HG02973 (cell line): Measurements from ENCODE around the gene ARHGEF40.

ENCODE experiments used
- ATAC-seq: cut with Tn5 transposase; IDR thresholded peaks from one replicate; pipeline ENCODE4 v1.9.1; 2021; ENCODE audit warnings: moderate library complexity; ENCODE audit not compliant: unreplicated experiment

Gene ARHGEF40

DNA sequence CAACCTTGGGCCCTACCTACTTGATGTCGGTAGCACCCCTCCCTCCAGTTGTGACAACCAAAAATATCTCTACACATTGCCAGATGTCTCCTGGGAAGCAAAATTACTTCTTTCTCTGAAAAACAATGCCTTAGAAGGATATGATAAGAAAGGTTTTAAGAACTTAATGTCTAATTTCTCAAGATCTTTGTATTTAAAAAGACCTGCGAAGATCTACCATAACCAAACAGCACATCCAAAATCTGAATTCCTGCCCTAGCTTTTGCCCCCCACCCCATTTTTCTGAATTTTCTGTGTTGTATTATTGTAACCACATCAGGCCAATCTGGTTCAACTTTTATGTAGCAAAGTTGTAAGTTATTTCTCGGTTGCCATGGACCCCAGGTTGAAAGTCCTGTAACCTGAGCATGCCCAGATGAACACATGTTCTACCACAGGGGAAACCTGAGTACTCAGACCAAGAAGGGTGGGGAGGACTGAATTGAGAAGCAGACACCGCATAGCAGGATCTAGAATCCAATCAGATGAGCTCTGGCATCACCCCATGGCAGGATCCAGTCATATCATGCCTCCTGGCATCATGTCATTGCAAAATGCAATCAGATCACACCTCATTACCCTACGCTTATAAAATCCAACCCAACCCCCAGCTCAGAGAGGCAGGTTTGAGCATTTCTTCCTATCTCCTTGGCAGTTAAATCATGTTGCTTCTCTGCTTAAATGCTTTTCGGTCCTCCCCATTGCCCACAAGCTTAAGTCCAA, 39.5 kb downstream of the ARHGEF40 start:
- ATAC-seq = peak; percentile 46

DNA sequence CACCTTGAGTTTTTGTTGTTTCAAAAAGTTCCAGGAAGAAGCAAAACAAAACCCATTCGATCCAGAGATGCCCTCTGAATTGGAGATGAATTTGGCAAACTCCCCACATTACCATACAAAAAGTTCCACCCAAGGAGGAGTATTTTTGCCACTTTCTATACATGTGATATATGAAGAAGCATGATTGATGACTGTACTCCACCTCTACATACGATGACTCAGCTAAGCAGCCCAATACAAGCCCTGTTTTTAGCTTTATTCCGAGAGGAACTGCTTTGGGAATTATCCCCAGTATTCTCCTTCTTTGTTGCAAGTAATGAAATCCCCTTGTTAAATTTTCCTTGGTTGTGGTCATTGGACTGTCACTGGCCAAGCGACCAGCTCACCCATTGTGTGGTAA, 42.2 kb downstream of the ARHGEF40 start:
- no peak for ATAC-seq

- ATAC-seq = no peak
These were observed 43.3 kb downstream of the ARHGEF40 start for GRCh38 chr14:21113369-21113768.

GRCh38 chr14:21118933-21119332, 48.8 kb downstream of the ARHGEF40 start:
- ATAC-seq = no peak

- ATAC-seq = no peak
These were observed 50.6 kb downstream of the ARHGEF40 start for GRCh38 chr14:21120686-21121085.

- ATAC-seq = no peak
These were observed 51.0 kb downstream of the ARHGEF40 start for GRCh38 chr14:21121122-21121521.

DNA sequence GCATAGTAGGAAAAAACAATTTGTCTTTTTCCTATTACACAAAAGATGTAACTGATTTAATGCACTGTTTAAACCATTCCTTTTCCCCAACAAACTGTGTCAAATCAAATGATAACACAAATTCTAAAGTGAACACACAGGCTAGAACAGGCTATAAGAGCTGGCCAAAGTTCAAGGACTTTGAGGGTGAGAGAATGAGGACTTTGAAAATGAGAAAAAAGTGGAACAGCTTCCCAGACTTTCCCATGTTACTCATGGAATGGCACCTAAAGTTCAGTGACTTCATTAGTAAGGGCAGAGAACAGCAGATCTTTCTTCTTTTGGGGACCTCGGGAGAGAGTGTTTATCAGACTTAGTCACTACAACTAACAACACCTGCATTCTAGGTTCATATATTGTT, 53.3 kb downstream of the ARHGEF40 start:
- no peak for ATAC-seq

DNA sequence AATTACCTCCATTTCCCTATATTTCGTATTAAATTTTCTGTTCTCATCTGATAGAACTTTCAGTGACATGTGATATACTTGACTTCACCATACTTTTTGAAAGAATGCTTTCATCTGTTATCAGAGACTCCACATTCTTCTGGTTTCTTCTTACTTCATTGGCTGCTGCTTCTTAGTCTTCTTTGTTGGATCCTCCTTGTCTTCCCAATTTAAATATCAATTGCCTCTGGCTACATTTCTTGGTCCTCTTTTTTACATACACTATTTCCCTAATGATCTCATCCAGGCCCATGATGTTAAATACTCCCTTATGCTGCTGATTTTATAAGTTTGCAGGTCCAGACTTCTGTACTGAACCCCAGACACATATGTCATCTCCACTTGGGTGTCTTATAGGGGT, 63.8 kb downstream of the ARHGEF40 start:
- ATAC-seq = no peak

DNA sequence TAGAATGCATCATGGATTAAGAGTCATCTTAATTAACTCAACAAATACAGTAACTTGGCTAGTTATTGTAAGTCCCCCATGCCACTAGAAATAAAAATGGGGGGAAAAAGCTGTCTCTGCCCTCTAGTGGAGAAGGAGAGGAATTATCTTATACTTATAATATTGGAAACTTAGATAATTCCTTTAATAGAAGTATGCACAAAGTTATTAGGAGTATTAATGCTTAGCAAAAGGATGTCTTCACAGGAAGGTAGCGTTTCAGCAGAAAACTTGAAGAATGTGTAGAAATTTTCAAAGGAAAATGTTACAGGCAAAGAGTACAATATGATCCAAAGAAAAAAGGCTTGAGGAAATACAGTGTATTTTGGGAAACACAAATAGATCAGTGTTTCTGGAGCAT, 65.9 kb downstream of the ARHGEF40 start:
- ATAC-seq = no peak
